ENCODE results near the gene MSI2.

The MSI2 gene

DNA sequence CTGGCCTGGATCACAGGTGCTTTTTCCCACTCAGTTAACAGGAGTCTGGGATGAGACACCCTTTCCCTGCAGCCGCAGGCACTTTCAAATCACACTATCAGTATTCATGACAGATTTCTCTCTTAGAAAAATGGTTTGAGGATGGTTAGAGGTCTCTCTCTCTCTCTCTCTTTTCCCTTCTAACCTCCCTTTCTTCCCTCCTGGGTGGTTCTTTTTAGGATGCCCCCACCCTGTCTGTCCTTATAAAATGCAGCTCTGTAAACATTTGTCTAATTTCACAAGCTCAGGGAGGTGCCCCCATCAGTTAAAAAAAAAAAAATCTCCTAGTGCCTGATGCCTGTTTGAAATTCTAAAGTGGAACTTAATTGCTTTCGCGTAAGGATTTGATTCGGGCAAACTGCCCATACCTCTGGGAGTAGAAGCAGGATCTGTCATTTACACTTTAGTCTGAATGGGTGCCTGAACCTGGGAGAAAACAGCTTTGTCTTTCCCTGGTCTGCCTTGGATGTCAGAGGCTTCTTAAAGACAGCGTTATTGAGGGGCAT is 329.9 kb downstream of the MSI2 start:
- peaks cover 6% of the 10 kb centered on the region for H3K36me3 ChIP-seq
- peak; percentile 67 for DNase-seq
- no peaks in the 10 kb centered on the region for H3K9me3 ChIP-seq
- H3K4me1 ChIP-seq, result peaks cover 45% of the 10 kb centered on the region
- H3K4me3 ChIP-seq (ENCODE audit: low read depth, low read length), result peak overlapping the region; percentile 18
- H3K27me3 ChIP-seq, result no peaks in the 10 kb centered on the region
- TF ChIP-seq CTCF (IDR thresholded peaks at IDR 0.05; ENCODE audit: low read depth, low read length), result no peak

- Histone ChIP-seq H3K36me3 (peaks cover 6% of the 10 kb centered on the region), H3K9me3 (no peaks in the 10 kb centered on the region), H3K4me1 (peaks cover 41% of the 10 kb centered on the region), H3K27me3 (no peaks in the 10 kb centered on the region), H3K4me3 (ENCODE audit: low read depth, low read length) (no peak overlapping the region)
- TF ChIP-seq CTCF (IDR thresholded peaks at IDR 0.05; ENCODE audit: low read depth, low read length), result no peak
- no peak for DNase-seq
Measured at GRCh38 chr17:57586742-57587141, 330.4 kb downstream of the MSI2 start.

DNA sequence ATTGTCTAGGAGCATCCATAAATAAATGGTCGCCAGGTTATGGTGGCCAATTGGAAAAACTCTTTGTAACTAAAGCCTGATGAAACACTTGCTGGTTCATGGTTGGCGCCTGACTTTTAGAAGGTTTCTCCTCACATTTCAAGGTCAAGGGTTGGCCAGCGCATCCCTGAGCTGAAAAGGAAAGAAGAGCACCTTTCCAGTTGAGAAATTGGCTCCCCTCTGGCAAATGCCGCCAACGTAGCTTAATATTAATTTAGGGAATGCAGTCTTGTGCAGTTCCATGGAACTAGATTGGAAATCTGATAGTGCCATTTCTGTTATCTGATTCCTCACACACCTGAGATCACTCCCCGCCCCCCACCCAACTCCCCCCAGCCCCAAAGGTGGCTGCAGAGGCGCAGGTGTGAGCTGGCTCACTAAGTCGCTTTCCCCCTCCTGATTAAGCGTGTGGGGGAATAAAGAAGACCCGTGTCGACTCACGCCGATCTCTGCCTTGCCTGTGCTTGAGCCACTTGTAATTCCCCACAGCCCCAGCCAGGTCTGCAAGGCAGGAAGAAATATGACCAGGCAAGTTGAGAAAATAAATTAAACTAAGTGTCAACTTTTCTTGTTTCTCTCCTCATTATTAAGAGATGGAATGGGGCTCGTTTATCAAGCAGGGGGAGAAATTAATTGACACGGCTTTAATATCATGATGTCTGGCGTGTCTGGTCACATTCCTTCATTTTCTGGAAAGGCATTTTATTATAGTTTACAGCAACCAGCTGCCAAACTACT is 331.1 kb downstream of the MSI2 start:
- H3K4me3 ChIP-seq (ENCODE audit: low read depth, low read length), result no peak overlapping the region
- no peaks in the 10 kb centered on the region for H3K27me3 ChIP-seq
- peaks cover 38% of the 10 kb centered on the region for H3K4me1 ChIP-seq
- no peak for DNase-seq
- TF ChIP-seq CTCF (IDR thresholded peaks at IDR 0.05; ENCODE audit: low read depth, low read length), result no peak
- peaks cover 6% of the 10 kb centered on the region for H3K36me3 ChIP-seq
- no peaks in the 10 kb centered on the region for H3K9me3 ChIP-seq

DNA sequence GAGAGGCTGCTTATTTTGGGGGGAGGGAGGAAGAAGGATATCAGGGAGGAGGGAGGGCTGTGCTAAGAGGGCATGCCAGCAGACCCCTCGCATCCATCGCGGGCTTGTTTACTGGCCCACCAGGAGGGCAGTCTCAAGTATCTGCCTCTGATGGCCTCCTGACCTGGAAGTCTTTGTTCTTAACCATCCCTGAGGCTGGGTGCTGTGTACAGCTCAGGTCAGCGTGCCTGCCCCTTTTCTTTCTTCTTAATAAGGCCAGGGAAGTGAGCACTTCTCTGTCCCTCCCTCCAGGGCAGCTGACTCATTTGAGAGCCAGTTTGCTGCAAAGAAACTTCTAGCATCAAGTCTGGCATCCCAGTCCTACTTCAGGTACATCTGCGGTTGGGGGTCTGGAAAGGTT is 331.8 kb downstream of the MSI2 start:
- Histone ChIP-seq H3K9me3 (no peaks in the 10 kb centered on the region), H3K27me3 (no peaks in the 10 kb centered on the region), H3K36me3 (peaks cover 6% of the 10 kb centered on the region), H3K4me3 (ENCODE audit: low read depth, low read length) (no peak overlapping the region), H3K4me1 (peaks cover 37% of the 10 kb centered on the region)
- DNase-seq, result no peak
- TF ChIP-seq CTCF (IDR thresholded peaks at IDR 0.05; ENCODE audit: low read depth, low read length), result no peak

DNA sequence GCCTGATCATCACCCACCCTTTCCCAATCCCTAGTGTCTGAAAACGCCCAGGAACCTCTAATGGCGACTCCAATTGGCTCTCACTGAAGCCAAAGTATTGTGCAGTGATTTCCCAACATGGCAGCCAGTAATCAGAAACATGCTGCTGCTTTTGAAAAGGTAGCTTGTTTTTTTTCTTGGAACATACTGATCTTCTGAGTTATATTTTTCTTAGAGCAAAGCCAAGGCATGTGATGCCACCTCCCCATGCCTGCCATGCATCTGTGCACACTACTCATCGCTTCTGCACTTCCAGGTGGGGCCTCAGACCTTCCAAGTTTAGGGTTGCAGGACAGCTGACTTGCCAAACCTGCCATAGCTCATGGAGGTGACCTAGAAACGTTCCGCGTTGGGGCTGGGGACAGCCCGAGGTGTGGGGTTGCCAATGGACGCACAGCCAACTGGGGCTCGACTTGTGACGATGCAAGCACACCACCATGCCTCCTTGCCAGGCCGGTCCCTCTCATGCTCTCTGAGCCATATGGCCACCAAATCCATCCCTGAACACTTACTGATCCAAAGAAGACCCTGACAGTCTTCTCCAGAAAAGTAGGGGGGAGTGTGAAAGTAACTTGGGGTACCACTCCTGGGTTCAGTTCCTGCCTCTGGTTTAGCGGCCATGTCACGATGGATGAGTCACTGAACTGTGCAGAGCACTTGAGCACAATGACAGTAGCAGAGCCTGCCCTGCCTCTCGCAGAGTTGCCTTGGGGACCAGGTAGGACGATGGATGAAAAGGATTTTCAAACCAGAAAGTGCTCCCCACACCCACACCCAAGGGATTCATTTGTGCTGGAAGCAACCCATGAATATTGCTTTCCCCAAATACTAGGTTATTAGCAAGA is 333.1 kb downstream of the MSI2 start:
- no peak for DNase-seq
- no peaks in the 10 kb centered on the region for H3K27me3 ChIP-seq
- no peak overlapping the region for H3K4me3 ChIP-seq (ENCODE audit: low read depth, low read length)
- H3K9me3 ChIP-seq, result no peaks in the 10 kb centered on the region
- no peak for TF ChIP-seq CTCF (IDR thresholded peaks at IDR 0.05; ENCODE audit: low read depth, low read length)
- peaks cover 38% of the 10 kb centered on the region for H3K4me1 ChIP-seq
- H3K36me3 ChIP-seq, result peaks cover 7% of the 10 kb centered on the region
